ENCODE data around the gene RPL13. TPM values are rescaled to one million over a fixed set of nuclear protein-coding genes. Genes with fewer than 3 reads are reported as not detected.

The RPL13 gene
- total RNA-seq, 1 experiment from 2014 or later: 3,458 TPM

GRCh38 chr16:89596957-89597649 lies 36.6 kb downstream of the RPL13 start:
- DNase-seq (ENCODE audit: low spot score): no peak

- DNase-seq (ENCODE audit: low spot score): no peak
Measured at GRCh38 chr16:89598199-89598598, 37.7 kb downstream of the RPL13 start.

- DNase-seq (ENCODE audit: low spot score): no peak
Measured at GRCh38 chr16:89599451-89599858, 39.0 kb downstream of the RPL13 start.

GRCh38 chr16:89599902-89600301 lies 39.4 kb downstream of the RPL13 start:
- no peak for DNase-seq (ENCODE audit: low spot score)

GRCh38 chr16:89600427-89600826 lies 39.9 kb downstream of the RPL13 start:
- no peak for DNase-seq (ENCODE audit: low spot score)

- no peak for DNase-seq (ENCODE audit: low spot score)
Measured at GRCh38 chr16:89600956-89601355, 40.5 kb downstream of the RPL13 start.

GRCh38 chr16:89601906-89602272 lies 41.4 kb downstream of the RPL13 start:
- DNase-seq (ENCODE audit: low spot score): no peak

- DNase-seq (ENCODE audit: low spot score): peak; percentile 87
Measured at GRCh38 chr16:89602273-89602951, 41.9 kb downstream of the RPL13 start.

- no peak for DNase-seq (ENCODE audit: low spot score)
Measured at GRCh38 chr16:89602952-89603590, 42.6 kb downstream of the RPL13 start.

- DNase-seq (ENCODE audit: low spot score): no peak
Measured at GRCh38 chr16:89604764-89605163, 44.3 kb downstream of the RPL13 start.

- DNase-seq (ENCODE audit: low spot score): no peak
Measured at GRCh38 chr16:89605186-89605970, 44.9 kb downstream of the RPL13 start.

- DNase-seq (ENCODE audit: low spot score): no peak
Measured at GRCh38 chr16:89606006-89606405, 45.5 kb downstream of the RPL13 start.

GRCh38 chr16:89607453-89607852 lies 47.0 kb downstream of the RPL13 start:
- no peak for DNase-seq (ENCODE audit: low spot score)

GRCh38 chr16:89607937-89608740 lies 47.7 kb downstream of the RPL13 start:
- DNase-seq (ENCODE audit: low spot score): no peak

GRCh38 chr16:89610108-89610453 lies 49.6 kb downstream of the RPL13 start:
- no peak for DNase-seq (ENCODE audit: low spot score)

- no peak for DNase-seq (ENCODE audit: low spot score)
Measured at GRCh38 chr16:89612415-89613166, 52.1 kb downstream of the RPL13 start.

GRCh38 chr16:89613231-89613953 lies 52.9 kb downstream of the RPL13 start, which contains the start of gene DPEP1:
TSS of gene DPEP1 (plus strand) at chr16:89613642. CDS start at chr16:89630411, 16,769 bp downstream.
- no peak for DNase-seq (ENCODE audit: low spot score)

GRCh38 chr16:89613954-89614459 lies 53.5 kb downstream of the RPL13 start:
- no peak for DNase-seq (ENCODE audit: low spot score)
